H1 (cell line): ENCODE data around the gene MPPED2. TPM values are rescaled to one million over a fixed set of nuclear protein-coding genes. Genes with fewer than 3 reads are reported as not detected.

Source experiments
- ASH2L ChIP-seq: fragments of 200-600, 300-600 bp; sonication (generic); IDR thresholded peaks from one replicate; pipeline ENCODE4 v1.7.1; 2017; ENCODE audit warnings: low read length
- BACH1 ChIP-seq: IDR thresholded peaks from 2 replicates; pipeline ENCODE4 v1.6.1; 2012; ENCODE audit warnings: low read length, improper control_type of control experiment
- EZH2 ChIP-seq: fragments of 200-600 bp; sonication (generic); IDR thresholded peaks from 2 replicates; pipeline ENCODE4 v1.7.1; 2012; ENCODE audit warnings: low read depth, mild to moderate bottlenecking, moderate library complexity, low read length, inconsistent platforms; ENCODE audit not compliant: severe bottlenecking
- GABPA ChIP-seq: IDR thresholded peaks from 2 replicates; pipeline ENCODE4 v1.6.1; 2011; ENCODE audit warnings: mild to moderate bottlenecking, low read length, moderate library complexity, borderline replicate concordance; ENCODE audit not compliant: insufficient read depth
- HDAC6 ChIP-seq: IDR thresholded peaks from one replicate; pipeline ENCODE4 v1.7.1; 2012; ENCODE audit warnings: low read depth, mild to moderate bottlenecking, inconsistent platforms, low read length, moderate library complexity
- JUN ChIP-seq: IDR thresholded peaks from 2 replicates; pipeline ENCODE4 v1.6.1; 2011; ENCODE audit warnings: low read depth, mild to moderate bottlenecking, improper control_type of control experiment, low read length
- polyA plus RNA-seq, 7 experiments: library from polyadenylated mRNA; depleted of rRNA in 3 of 7; stranded (reverse) in 5 of 7; unstranded in 2 of 7; fragments of >200 nt in 5 of 7; fragments of 200-250 nt in 2 of 7; gene quantifications; 1 replicate in 5 of 7; 2 replicates in 1 of 7; 4 replicates in 1 of 7; pipeline versions ENCODE4 v1.2.1 to v1.2.3, GENCODE V29; 2011 to 2013; ENCODE audit warnings: missing spikeins in 2 of 7, mixed read lengths in 2 of 7
- total RNA-seq: library from RNA; stranded (reverse); fragmentation: NEBNext Ultra II Directional; extraction: Animal tissue kit (Norgen Biotek cat#: 25700); gene quantifications from 2 replicates; pipeline ENCODE4 v1.2.1, GENCODE V29; 2021

The MPPED2 gene
- total and polyA plus RNA-seq, 2 of the 8 experiments (the other 6 are each of a cell fraction or from before 2014, with no cell fraction given) = 1.3 to 3.5 TPM

DNA sequence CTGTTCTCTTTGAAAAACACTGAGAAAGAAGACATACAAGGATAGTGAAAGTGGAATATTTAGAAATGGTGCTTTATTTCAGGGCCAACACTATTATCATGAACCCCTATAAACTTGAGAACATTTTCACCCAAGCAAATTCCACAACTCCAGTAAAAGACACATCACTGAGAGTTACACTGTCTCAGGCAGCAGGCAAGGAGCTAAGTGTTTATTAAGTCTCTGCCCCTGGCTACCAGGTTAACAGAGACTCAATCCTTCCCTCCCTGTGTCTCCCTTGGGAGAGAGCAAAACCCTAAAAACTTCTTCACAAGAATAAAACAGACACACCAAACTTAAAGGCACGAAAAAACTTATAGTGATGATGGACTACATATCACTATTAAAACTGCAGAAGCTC, 18.5 kb downstream of the MPPED2 start (continued):
- TF ChIP-seq ASH2L (no peak), JUN (no peak), GABPA (no peak), BACH1 (no peak), HDAC6 (no peak), EZH2 (no peak)
